ENCODE data around the gene HOXA9.
A peak's percentile ranks its signal among the peaks of the same experiment; 100 is the strongest.

HOXA9 gene

DNA sequence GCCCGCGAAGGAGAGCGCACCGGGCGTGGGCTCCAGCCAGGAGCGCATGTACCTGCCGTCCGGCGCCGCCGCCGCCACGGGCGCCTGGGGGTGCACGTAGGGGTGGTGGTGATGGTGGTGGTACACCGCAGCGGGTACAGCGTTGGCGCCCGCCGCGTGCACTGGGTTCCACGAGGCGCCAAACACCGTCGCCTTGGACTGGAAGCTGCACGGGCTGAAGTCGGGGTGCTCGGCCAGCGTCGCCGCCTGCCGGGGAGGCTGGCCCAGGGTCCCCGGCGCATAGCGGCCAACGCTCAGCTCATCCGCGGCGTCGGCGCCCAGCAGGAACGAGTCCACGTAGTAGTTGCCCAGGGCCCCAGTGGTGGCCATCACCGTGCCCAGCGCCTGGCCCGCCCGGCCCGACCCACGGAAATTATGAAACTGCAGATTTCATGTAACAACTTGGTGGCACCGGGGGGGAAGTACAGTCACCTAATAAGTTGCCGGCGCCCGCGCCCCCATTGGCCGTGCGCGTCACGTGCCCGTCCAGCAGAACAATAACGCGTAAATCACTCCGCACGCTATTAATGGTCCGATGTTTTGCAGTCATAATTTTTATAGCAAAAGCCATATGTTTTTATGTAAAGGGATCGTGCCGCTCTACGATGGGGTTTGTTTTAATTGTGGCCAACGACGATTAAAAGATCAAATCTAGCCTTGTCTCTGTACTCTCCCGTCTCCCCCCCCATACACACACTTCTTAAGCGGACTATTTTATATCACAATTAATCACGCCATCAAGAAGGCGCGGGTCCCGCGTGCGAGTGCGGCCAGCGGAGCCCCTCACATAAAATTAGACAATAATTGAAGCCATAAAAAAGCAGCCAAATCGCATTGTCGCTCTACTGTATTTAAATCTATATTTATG, at the start of gene HOXA9:
Gene HOXA9 (minus strand): TSS at position 449 of the 907 bp plus-strand sequence. CDS start 80 bp downstream, at position 369.
- peak; percentile 95 for DNase-seq (ENCODE audit: low read depth)

DNA sequence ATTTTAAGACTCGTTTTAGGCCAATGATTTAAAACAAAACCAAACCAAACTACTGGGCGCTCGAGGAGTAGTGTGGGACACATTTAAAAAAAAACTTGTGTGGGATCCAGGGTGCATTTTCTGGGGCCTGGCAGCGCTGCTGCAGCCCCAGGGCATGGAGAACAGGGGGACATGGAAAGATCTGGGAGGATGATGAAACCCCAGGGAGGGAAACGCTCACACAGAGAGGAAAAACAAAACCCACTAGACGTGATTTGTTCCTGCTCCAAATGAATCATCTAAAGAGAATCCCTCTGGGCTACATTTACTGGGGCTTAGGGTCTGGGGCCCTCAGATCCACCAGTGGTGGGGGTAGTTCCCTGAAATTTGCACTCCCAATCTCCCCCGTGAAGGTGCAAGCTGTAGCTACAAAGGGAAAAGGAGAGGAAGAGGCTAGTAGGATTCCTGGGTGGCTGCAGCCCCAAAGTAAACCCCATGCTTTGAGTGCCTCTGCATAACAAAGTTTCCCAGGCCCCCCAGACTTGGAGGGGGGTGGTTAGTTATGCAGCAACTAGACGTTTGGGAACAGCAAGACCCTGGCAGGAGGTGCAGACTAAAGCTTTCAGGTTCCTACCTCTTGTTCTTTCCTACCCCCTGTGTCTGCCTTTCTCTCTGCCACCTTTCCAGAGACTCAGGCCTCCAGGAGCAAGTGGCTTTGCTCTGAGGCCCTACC, 49.1 kb upstream of the HOXA9 start:
- DNase-seq (ENCODE audit: low read depth): no peak

DNA sequence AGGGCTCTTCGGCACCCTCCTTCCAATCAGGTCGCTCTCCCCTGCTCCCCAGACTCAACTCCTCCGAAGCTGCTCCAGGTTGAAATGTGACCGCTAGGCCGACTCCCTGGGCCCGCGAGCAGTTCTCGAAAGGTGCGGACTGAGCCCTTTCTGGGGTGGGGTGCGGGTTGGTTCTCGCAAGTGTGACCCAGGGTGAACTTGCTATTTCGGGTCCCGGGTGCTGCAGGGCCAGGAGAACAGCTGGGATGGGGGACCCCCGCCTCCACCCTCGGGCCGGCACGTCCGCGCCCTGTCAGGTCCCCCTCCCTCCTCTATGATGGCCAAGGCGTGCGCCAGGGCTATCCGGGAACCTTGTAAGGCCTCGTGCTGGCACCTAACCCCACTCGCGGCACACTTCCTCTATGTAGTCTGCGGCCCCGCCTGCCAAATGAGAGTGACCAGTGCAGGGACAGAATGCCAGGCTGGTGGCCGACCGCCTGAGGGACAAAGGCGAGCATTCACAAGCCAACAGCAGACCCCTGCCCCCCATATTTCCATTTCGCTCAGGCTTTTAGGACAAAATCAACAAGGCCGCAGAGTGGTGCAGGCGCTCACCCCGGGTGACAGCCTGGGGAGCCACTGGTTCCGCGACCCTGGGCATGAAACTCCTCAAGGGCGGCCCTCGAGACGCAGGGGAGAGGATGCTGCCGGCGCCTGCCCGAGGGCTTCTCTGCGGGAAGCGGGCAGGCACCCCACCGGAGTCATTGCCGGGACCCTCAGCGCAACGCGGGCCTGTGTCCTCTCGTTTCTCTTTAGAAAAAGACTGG, 48.3 kb upstream of the HOXA9 start:
- no peak for DNase-seq (ENCODE audit: low read depth)

DNA sequence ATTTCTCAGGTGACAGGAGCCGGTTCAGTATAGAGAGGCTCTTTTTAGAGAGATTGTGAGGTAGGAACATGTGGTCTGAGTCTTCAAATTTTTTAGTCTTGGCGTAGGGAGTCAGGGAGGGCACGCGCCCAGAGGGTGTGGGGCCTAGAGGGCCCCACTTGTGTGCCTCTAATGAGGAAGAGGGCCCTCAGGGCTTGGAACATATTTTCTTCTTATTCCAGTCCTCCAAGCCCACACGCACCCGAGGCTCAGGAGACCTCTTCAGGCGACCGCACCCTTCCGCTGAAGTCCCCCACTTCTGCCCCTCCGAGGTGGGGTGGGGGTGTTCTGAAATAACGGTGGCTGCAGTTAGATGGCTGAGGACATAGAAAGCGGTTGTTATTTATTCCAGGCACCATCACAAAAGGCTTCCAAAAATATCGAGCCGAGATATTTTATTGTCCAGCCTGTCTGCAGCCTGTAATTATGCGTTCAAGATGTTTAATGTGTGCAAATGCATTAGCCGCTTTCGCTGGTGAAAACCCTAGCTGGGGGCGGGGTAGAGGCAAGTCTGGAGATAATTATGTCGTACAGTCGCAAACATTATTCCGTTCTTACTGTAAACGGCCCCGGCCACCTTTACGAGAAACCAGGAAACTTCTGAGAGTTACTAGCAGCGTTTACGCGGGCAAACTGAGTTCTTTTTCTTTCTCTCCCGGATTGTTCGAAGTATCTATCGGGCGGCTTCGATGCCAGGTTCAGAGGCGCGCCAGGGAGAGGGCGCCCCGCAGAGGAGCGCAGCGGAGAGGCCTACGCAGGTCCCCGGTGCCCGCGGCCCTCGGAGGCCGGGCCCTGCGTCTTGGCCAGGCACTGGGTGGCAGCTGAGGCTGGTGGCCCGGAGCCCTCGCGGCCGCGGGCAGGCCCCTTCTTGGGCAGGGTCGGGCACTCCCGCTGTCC, 47.4 kb upstream of the HOXA9 start:
- DNase-seq (ENCODE audit: low read depth): no peak

DNA sequence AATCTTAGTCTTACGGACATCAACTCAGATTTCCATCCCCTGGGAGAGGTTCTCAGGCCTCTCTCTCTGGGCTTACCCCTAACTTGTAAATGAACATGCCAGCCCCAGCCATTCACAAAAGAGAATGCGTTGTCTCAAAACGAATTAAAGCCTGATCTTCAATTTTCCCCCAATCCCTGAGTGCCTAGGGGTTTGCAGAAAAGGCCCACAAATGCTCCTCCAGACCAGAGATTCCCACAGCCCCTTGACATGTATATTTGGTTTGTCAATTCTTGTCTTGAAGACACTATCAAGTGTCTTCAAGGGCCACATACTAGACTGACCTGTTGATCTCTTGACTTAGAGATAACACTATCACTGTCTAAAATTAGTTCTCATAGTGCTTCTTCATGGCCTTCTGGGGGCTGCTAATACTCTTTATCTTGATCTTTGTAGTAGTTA, 46.4 kb upstream of the HOXA9 start:
- no peak for DNase-seq (ENCODE audit: low read depth)

DNA sequence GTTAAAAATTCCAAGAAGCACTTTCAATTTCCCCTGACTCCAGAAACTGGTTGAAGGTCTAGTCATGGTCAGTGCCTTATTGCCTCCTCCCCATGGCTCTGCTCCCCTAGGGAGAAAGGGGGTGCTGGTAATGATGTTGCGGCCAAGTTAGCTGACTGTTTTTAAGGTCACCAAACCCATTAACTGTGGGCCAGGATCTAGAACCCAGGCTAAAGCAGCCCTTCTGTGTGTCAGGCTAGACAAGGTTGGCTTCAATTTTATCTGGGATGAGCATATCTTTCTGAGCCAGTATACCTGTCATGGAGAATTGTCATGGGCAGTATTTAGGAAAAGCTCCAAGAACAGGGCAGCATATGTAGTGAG, 45.7 kb upstream of the HOXA9 start:
- no peak for DNase-seq (ENCODE audit: low read depth)

DNA sequence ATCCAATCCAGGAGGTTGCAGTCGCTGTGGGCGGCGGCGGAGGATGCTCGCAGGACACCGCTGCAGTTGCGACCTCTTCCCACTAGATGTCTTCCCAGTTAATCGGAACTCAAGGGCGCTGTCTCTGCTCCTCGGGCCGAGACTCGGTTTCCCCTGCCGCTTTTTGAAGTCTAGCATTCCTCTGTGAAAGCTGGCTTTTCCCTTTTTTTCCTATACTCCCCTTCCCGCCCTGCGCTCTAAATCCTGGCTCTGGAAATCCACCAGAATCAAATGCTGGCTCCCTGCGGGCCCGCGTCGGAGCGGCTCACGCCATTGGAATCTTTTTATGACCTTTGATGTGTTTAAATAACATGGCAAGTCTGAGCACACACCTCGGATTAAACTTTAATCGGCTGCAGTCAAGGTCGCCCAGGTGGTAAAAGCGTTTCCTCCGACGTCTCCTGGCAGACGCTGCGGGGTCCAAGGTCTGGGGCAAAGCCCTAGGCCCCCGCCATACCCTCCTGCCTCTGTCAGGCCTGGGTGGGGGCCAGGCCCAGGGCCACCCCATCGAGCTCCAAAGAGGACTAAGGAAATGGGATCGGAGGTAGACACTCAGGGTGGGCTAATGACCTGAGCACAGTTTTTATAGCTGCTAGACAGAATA, 45.2 kb upstream of the HOXA9 start:
- no peak for DNase-seq (ENCODE audit: low read depth)

DNA sequence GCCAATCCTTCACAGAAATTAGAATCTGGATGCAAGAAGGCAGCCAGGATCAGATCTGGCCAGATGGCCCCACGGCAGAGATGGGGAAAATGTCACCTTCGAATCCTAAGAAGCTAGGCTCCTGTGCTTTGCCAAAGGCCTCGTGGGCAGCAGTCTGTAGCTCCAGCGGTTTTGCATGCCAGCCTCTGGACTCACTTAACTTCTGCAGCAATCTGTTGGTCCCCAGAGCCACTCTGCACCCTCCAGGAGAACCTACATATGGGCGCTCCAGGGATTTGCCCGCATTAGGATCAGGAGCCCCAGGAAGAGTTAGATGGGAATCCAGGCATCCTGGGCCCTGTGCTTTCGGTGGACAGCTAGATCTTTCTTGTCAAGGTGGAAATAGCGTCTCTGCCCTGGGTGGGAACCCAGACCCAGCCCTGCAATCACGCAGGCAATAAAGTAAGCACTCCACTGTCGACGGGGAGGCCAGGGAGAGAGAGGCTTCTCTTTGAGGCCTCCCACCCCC, 44.6 kb upstream of the HOXA9 start:
- DNase-seq (ENCODE audit: low read depth): no peak

DNA sequence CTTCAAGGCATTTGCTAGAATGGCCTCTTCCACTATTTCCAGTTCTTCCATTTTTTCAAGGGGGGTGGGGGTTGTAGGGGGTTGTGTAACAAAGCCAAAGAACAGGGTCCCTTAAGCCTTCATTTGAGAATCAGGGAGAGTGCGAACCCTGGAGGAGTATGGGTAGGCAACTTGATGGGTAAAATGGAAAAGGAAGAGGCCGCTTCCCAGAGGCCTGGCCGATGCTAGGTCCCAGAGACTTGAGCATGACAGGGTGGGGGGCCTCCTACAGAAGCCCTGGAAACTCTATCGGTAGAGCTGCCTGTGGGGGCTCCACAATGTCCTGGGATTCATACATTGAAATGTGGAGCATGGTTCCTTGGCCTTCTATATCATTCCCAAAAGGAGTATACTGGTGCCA, 43.7 kb upstream of the HOXA9 start:
- DNase-seq (ENCODE audit: low read depth): no peak

DNA sequence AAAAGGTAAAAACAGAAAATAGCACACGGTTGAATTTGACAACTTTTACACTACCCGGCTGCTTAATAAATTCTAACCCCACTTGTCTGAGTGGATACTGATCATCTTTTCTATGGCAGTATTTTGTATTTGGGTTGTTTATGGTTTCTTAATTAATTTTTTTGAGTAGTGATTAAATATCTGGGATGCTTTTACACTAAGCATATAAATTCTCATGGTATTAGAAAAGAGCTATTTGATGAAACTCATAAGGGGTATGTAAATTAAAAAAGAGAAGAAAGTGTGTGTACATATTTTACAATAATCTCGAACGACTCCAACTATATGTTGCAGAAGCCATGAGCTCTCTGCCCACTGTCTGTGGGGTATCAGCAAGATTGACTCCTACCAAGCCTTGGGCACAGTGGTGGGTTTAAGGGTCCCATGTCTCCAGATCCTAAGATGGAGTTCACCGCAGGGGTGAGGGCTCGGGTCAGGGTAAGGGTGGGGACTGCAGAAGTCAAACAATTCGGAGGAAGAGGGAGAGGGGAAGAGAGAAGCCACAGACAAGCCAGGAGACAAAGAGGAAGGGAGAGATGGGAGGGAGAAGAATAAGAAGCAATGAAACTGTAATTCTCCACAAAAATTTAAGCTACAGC, 42.1 kb upstream of the HOXA9 start:
- DNase-seq (ENCODE audit: low read depth): no peak

DNA sequence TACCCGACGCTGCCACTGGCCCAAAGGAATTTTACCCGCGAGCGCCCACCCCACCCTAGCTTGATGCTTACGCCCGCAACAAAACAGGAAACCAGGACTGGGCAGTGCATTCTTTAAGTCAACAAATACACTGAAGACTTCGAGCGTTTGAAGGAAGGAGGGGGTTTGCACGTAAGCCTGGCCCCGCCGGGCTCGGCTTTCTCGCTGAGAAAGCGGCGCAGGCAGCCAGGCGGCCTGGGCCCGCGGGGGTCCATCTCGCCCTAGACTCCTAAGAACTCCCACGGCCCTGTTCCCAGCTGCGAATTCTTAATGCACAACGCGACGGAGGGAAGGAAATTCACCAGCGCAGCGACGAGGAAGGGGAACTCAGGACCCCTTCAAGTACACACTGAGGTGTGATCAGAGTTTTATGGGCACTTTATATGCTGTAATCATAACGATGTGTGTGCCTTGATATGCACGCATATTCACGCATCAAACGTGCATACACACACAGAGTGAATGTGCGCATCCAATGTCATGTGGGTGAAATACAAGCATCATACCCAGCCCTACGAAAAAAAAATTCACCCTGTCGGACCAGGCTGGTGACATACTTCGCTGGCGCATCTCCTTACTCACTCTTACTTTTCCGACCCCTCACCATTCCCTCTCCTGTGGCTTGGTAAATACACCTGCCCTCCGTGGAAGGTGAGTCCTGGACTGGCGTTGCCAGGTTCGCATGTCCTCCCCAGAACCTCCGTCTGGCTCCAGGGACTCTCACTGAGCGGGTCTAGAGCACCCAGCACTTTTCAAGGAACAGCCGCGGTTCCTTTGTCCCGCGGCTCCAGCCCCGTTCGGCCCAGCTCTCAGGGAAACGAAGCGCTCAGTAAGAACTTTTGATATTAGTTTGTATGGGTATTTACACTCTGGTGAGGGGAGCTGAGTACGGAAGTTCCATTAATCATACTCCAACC, 40.3 kb upstream of the HOXA9 start:
- DNase-seq (ENCODE audit: low read depth): no peak

DNA sequence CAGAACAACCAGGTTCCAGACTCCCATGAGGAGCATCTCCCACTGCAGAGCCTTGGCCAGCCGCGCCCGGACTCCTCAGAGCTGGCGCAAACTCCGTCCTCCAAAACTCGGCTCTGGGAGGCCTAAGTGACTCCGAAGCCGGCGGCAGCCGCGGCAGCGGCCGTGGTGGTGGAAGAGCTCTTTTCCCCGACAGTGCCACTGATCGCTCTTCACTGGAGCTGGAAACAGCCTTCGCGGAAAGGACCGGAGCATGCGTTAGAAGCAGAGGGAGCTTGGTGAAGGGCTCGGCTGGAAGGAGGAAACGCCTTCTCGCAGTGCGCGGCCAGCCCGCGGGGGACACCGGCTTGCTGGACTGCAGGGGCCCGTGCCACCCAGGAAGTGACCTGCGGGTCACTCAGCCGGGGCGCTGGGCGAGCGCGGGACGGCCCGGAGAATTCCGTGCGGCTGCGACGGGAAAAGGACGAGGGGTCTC, 39.5 kb upstream of the HOXA9 start:
- no peak for DNase-seq (ENCODE audit: low read depth)

DNA sequence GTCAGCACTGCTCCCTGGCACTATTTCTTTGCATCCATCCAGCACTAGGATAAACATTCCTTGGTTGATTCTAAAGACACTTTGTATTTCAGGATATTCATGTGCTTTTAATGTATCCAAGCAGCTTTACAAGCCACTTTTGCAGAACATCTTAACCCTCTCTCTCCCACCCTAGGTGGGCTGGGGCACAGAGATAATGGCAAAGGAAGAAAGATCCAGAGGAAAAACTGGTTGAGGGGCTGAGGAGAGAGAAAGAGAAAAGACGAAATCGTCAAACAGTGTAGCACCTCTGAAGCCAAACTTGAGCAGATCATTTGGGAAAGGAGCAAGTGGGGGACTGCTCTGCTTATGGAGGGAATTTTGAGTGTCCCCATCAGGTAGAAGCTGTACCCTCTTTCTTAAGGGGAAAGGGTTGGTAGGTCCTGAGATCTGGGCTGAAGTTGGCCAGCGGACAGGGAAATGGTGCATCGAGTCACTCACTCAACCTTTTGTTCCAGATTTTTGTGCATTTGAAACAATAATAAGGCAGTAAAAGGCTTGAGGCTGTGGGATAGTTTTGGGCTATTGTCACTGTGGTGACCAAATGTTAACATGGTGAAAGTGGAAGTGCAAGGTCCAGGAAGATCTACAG, 38.7 kb upstream of the HOXA9 start:
- no peak for DNase-seq (ENCODE audit: low read depth)

DNA sequence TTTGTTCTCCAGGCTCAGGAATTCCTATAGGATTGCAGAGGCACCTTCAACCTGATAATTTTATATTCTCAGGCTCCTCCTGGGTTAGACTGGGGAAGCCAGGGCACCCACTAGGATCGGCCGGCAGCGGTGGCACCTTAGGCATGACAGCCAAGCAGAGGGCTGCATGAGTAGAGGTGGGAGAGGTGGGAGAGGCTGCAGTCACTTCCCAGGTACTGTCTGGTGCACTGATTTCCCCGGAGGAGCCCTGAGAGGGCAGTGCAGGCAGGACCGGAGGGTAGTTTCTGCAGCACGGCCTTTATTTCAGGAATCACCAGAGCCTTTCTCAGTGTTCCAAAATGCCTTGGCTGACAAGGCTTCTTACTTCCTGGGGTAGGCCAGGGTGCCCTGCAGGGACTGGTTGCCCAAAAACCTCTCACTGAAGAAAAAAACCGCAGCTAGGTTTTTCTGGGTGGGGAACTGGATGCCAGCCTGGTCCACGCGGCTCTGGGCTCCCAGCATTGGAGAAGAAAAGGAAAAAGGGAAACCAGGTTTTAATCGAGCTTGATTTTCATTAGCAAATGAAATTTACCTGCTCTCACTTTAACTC, 38.1 kb upstream of the HOXA9 start:
- DNase-seq (ENCODE audit: low read depth): no peak

DNA sequence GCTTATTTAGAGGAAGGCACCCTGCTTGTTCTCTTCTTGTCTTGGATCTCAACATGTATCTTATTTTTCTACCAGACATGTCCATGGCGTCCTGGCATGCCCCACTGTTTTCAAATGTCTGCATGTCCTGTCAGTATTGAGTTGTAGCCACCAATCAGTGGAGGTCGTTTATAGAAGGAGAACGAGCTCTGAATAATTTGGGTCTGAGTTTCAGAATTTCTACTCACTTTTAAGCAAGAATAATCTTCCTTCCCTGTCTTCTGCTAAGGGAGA, 37.5 kb upstream of the HOXA9 start:
- DNase-seq (ENCODE audit: low read depth): no peak

DNA sequence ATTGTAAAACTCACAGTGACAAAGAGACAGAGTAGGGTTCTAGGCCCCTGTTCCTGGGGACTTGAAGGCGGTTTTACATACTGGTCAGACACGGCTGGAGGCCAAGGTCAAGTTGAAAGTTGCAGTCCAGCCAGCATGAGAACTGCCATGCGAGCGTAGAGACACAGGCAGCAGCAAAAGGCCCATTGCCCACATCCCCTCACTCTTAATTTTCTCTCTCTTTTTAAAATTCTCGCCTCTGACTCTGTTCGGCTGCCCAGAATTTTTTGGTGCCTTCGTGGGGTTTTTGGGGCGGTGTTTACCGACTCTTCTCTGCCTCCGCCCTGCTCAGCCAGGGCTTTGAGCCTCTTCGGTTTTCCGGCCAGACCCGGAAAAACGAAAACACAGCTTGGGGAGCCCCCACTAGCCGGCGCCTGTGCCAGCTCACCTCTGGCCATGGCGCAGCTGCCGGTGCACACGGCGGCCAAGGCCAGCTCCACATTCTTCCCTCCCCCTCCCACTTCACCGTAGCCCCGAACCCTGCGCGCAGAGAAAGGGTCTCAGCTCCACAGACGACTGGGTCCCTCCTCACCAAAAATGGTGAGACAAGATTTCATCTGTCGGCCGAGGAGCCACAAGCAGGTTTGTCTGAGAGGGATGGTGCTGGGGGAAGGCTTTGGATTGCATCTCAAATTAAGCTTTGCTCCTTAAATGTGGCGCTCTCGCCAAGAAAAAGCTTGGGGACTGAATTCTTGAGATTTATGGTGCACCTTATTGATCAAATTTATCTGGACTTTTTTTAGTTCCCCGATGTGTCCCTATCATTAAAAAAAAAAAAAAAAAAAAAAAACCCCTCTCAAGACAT, 36.9 kb upstream of the HOXA9 start:
- no peak for DNase-seq (ENCODE audit: low read depth)

DNA sequence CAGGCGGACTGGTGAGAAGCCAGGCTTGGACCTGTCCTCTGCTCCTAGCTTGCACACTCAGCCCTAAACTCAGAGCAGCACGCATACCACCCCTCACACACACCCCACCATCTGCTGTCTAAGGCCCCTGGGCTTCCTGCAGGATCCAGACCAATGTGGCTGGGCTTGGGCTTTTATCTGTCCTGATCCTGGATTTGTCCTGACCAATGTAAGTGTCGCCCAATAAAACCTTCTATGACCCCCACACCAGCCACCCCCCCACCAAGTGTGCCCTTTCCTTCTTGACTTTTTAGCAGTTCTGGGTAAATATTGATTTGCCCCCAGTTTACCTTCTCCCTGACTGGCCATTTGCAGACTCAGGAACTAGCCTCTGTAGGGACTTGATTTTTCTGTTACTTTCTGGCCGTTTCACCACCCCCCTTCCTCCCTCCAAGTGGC, 36.3 kb upstream of the HOXA9 start:
- DNase-seq (ENCODE audit: low read depth): no peak
